Panc1 (cell line): Measurements from ENCODE around the gene OR13G1.

Experiments used
- CTCF ChIP-seq: fragments of 450-650 bp; IDR thresholded peaks from 2 replicates; pipeline ENCODE4 v1.5.1; 2017; ENCODE audit warnings: mild to moderate bottlenecking
- POLR2AphosphoS5 ChIP-seq: IDR thresholded peaks from 2 replicates; pipeline ENCODE4 v1.6.1; 2012; ENCODE audit warnings: mild to moderate bottlenecking, low read depth, low read length, moderate library complexity

- no peak for TF ChIP-seq CTCF
- no peak for TF ChIP-seq POLR2AphosphoS5
Measured at GRCh38 chr1:247638781-247639180, 40.8 kb downstream of the OR13G1 start.
